Measurements from ENCODE around the gene HSPA12B. TPM values are rescaled to one million over a fixed set of nuclear protein-coding genes. Genes with fewer than 3 reads are reported as not detected.

Gene HSPA12B
- total RNA-seq, 2 donors from 2014 or later = 1.1 to 1.4 TPM

GRCh38 chr20:3690413-3690812 is 42.1 kb upstream of the HSPA12B start:
- Histone ChIP-seq H3K9me3 (ENCODE audit: control insufficient read depth, low read length) (no peaks in the 10 kb centered on the region), H3K36me3 (ENCODE audit: control insufficient read depth, insufficient read depth, low read length) (no peaks in the 10 kb centered on the region), H3K27ac (ENCODE audit: low read depth, low read length) (no peak overlapping the region), H3K27me3 (ENCODE audit: control insufficient read depth, insufficient read depth, low read length, poor library complexity, severe bottlenecking) (no peaks in the 10 kb centered on the region), H3K4me1 (ENCODE audit: control insufficient read depth, insufficient read depth, low read length) (no peaks in the 10 kb centered on the region), H3K9ac (ENCODE audit: extremely low read depth, low read length, poor library complexity, severe bottlenecking) (no peak overlapping the region), H3K4me3 (ENCODE audit: low read length) (no peak overlapping the region)
- TF ChIP-seq CTCF (conservative IDR thresholded peaks at IDR 0.05) = no peak
- no peak overlapping the region for H3K27ac Mint-ChIP-seq
- peaks cover 16% of the 10 kb centered on the region for H3K27me3 Mint-ChIP-seq (ENCODE audit: insufficient read depth)
- no peak overlapping the region for H3K4me3 Mint-ChIP-seq
- no peaks in the 10 kb centered on the region for H3K4me1 Mint-ChIP-seq
- no peaks in the 10 kb centered on the region for H3K36me3 Mint-ChIP-seq (ENCODE audit: low read depth)
- WGBS, 2 experiments (ENCODE audit: insufficient coverage in 1 of 2, insufficient read length in 1 of 2) = 98 to 100% methylated on average over 1 to 3 of the region's 3 CpGs
- DNase-seq = no peak
- no peaks in the 10 kb centered on the region for H3K9me3 Mint-ChIP-seq

- Mint-ChIP-seq H3K36me3 (ENCODE audit: low read depth) (no peaks in the 10 kb centered on the region), H3K4me3 (no peak overlapping the region), H3K4me1 (no peaks in the 10 kb centered on the region), H3K27me3 (ENCODE audit: insufficient read depth) (peaks cover 8% of the 10 kb centered on the region), H3K27ac (no peak overlapping the region), H3K9me3 (peaks cover 1% of the 10 kb centered on the region)
- H3K4me3 ChIP-seq (ENCODE audit: low read length) = no peak overlapping the region
- no peaks in the 10 kb centered on the region for H3K9me3 ChIP-seq (ENCODE audit: control insufficient read depth, low read length)
- no peaks in the 10 kb centered on the region for H3K4me1 ChIP-seq (ENCODE audit: control insufficient read depth, insufficient read depth, low read length)
- H3K36me3 ChIP-seq (ENCODE audit: control insufficient read depth, insufficient read depth, low read length) = no peaks in the 10 kb centered on the region
- no peak for DNase-seq
- no peak overlapping the region for H3K9ac ChIP-seq (ENCODE audit: extremely low read depth, low read length, poor library complexity, severe bottlenecking)
- TF ChIP-seq CTCF (conservative IDR thresholded peaks at IDR 0.05) = no peak
- no peak overlapping the region for H3K27ac ChIP-seq (ENCODE audit: low read depth, low read length)
- 92% methylated on average over 16 of the region's 16 CpGs for WGBS, 2 experiments (ENCODE audit: insufficient coverage in 1 of 2, insufficient read length in 1 of 2)
- H3K27me3 ChIP-seq (ENCODE audit: control insufficient read depth, insufficient read depth, low read length, poor library complexity, severe bottlenecking) = no peaks in the 10 kb centered on the region
These were observed 41.2 kb upstream of the HSPA12B start for GRCh38 chr20:3691306-3691705.

- H3K27ac ChIP-seq (ENCODE audit: low read depth, low read length) = no peak overlapping the region
- no peak overlapping the region for H3K4me3 ChIP-seq (ENCODE audit: low read length)
- H3K27ac Mint-ChIP-seq = no peak overlapping the region
- H3K9me3 Mint-ChIP-seq = peaks cover 2% of the 10 kb centered on the region
- peaks cover 3% of the 10 kb centered on the region for H3K27me3 Mint-ChIP-seq (ENCODE audit: insufficient read depth)
- H3K4me3 Mint-ChIP-seq = no peak overlapping the region
- no peaks in the 10 kb centered on the region for H3K4me1 Mint-ChIP-seq
- WGBS, 2 experiments (ENCODE audit: insufficient coverage in 1 of 2, insufficient read length in 1 of 2) = 92 to 93% methylated on average over 9 of the region's 9 CpGs
- H3K36me3 Mint-ChIP-seq (ENCODE audit: low read depth) = no peaks in the 10 kb centered on the region
- H3K4me1 ChIP-seq (ENCODE audit: control insufficient read depth, insufficient read depth, low read length) = no peaks in the 10 kb centered on the region
- no peak for DNase-seq
- no peaks in the 10 kb centered on the region for H3K36me3 ChIP-seq (ENCODE audit: control insufficient read depth, insufficient read depth, low read length)
- TF ChIP-seq CTCF (conservative IDR thresholded peaks at IDR 0.05) = no peak
- no peaks in the 10 kb centered on the region for H3K27me3 ChIP-seq (ENCODE audit: control insufficient read depth, insufficient read depth, low read length, poor library complexity, severe bottlenecking)
- H3K9me3 ChIP-seq (ENCODE audit: control insufficient read depth, low read length) = no peaks in the 10 kb centered on the region
- H3K9ac ChIP-seq (ENCODE audit: extremely low read depth, low read length, poor library complexity, severe bottlenecking) = no peak overlapping the region
These were observed 40.6 kb upstream of the HSPA12B start for GRCh38 chr20:3691897-3692296.

Data from endodermal cell (in vitro differentiated cells).